ENCODE measurements around the gene PACS2. TPM values are rescaled to one million over a fixed set of nuclear protein-coding genes. Genes with fewer than 3 reads are reported as not detected.

The PACS2 gene
- total RNA-seq, 1 experiment from 2014 or later, result 57.7 TPM

DNA sequence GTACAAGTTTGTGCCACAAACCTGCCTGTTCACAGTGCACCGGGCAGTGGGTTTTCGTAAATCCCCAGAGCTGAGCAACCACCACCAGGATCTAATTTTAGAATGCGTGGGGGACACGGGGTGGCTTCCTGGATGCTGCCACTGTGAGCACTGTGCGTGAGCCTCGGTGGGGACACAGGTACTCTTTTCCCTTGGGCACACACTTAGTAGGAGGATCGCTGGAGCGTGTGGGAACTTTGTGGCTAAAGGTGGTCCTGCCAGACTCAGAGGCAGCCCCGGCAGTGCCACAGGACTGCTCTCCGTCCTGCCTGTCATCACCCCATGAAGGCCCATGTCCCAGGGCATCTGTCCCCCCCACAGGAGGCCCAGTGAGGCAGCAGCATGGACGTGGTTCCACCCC is 45.1 kb upstream of the PACS2 start:
- Mint-ChIP-seq H3K4me1 (ENCODE audit: insufficient read depth, unreplicated experiment) (no peaks in the 10 kb centered on the region), H3K9me3 (ENCODE audit: unreplicated experiment) (no peaks in the 10 kb centered on the region), H3K36me3 (ENCODE audit: insufficient read depth, unreplicated experiment) (peaks cover 38% of the 10 kb centered on the region), H3K4me3 (ENCODE audit: unreplicated experiment) (no peak overlapping the region), H3K27ac (ENCODE audit: low read depth, unreplicated experiment) (no peak overlapping the region), H3K27me3 (ENCODE audit: insufficient read depth, unreplicated experiment) (no peaks in the 10 kb centered on the region)
- CTCF ChIA-PET, result interaction anchor here (0.6 to 0.7 kb wide), 2 partner anchors 18 to 294 kb away, joined by 3 to 4 read pairs; no protein-coding TSS in a partner anchor
- POLR2A ChIA-PET, result no interaction called here
- no peak for DNase-seq (ENCODE audit: unreplicated experiment)
- BruUV-seq (replicated peaks), result no TSS peak
- TF ChIP-seq, protein P1, sequence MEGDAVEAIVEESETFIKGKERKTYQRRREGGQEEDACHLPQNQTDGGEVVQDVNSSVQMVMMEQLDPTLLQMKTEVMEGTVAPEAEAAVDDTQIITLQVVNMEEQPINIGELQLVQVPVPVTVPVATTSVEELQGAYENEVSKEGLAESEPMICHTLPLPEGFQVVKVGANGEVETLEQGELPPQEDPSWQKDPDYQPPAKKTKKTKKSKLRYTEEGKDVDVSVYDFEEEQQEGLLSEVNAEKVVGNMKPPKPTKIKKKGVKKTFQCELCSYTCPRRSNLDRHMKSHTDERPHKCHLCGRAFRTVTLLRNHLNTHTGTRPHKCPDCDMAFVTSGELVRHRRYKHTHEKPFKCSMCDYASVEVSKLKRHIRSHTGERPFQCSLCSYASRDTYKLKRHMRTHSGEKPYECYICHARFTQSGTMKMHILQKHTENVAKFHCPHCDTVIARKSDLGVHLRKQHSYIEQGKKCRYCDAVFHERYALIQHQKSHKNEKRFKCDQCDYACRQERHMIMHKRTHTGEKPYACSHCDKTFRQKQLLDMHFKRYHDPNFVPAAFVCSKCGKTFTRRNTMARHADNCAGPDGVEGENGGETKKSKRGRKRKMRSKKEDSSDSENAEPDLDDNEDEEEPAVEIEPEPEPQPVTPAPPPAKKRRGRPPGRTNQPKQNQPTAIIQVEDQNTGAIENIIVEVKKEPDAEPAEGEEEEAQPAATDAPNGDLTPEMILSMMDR (IDR thresholded peaks at IDR 0.05; ENCODE audit: unreplicated experiment), result no peak
- intact Hi-C loops (cut with micrococcal nuclease), result no loop called here

DNA sequence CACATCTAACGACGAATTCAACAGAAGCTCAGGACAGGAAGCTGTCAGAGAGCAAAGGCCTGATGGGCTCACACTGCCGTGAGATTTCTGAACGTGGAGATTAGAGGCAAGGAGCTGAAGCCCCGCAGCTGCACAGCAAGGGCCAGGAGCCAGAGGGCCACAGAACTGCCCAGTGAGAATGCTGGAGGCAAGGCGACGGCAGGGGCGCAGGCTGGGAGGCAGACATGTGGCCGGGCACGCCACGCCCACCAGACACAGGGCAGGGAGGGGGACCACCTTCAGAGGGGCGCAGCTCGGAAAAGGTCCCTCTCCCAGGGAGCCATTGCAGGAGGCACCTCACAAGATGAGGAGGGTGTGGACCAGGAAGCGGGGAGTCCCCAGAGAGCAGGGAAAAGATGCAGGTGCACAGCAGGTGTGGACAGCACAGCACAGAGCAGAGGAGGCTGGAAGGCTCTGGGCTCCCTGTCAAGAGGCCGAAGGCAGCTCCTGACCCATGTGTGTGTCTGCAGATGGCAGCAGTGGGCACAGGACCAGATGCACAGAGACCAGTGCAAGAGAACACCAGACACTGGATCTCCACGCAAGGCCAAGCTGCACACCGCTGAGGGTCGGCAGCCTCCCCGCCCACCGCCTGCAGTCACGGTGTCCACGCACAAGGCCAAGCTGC is 43.2 kb upstream of the PACS2 start:
- ChIA-PET CTCF (interaction anchor here (0.6 to 1.0 kb wide), 2 partner anchors 82 to 265 kb away, joined by 3 read pairs; no protein-coding TSS in a partner anchor), POLR2A (no interaction called here)
- H3K27me3 Mint-ChIP-seq (ENCODE audit: insufficient read depth, unreplicated experiment), result no peaks in the 10 kb centered on the region
- no peaks in the 10 kb centered on the region for H3K9me3 Mint-ChIP-seq (ENCODE audit: unreplicated experiment)
- H3K4me3 Mint-ChIP-seq (ENCODE audit: unreplicated experiment), result no peak overlapping the region
- H3K4me1 Mint-ChIP-seq (ENCODE audit: insufficient read depth, unreplicated experiment), result no peaks in the 10 kb centered on the region
- TF ChIP-seq, protein P1 (IDR thresholded peaks at IDR 0.05; ENCODE audit: unreplicated experiment), result no peak
- no peak overlapping the region for H3K27ac Mint-ChIP-seq (ENCODE audit: low read depth, unreplicated experiment)
- H3K36me3 Mint-ChIP-seq (ENCODE audit: insufficient read depth, unreplicated experiment), result peaks cover 20% of the 10 kb centered on the region
- no TSS peak for BruUV-seq (replicated peaks)
- no peak for DNase-seq (ENCODE audit: unreplicated experiment)
- intact Hi-C loops (cut with micrococcal nuclease), result no loop called here

DNA sequence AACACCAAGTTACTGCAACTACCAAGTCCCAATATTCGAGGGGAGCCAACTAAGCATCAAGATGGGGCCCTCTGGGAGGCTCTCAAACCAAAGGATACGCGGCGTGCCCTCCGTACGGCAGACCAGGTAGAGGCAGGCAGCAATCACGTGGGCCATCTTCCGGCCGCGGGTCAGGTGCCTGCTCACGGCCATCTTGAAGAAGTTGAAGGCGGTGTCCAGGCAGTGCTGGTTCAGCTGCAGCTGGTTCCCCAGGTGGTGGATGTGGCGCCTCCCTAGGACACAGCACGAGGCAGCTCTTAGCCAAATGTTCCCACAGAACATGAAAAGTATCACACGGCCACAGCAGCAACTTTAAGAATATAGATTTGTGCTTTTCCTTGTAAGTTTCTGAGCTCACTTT is 41.9 kb upstream of the PACS2 start:
- CTCF ChIA-PET, result interaction anchor here (0.7 kb wide), 1 partner anchor 515 kb away, joined by 3 read pairs; no protein-coding TSS in a partner anchor
- Mint-ChIP-seq H3K4me3 (ENCODE audit: unreplicated experiment) (no peak overlapping the region), H3K36me3 (ENCODE audit: insufficient read depth, unreplicated experiment) (peaks cover 9% of the 10 kb centered on the region), H3K27me3 (ENCODE audit: insufficient read depth, unreplicated experiment) (no peaks in the 10 kb centered on the region), H3K27ac (ENCODE audit: low read depth, unreplicated experiment) (no peak overlapping the region), H3K4me1 (ENCODE audit: insufficient read depth, unreplicated experiment) (no peaks in the 10 kb centered on the region), H3K9me3 (ENCODE audit: unreplicated experiment) (no peaks in the 10 kb centered on the region)
- no TSS peak for BruUV-seq (replicated peaks)
- TF ChIP-seq, protein P1 (IDR thresholded peaks at IDR 0.05; ENCODE audit: unreplicated experiment), result no peak
- DNase-seq (ENCODE audit: unreplicated experiment), result no peak
- POLR2A ChIA-PET, result no interaction called here
- intact Hi-C loops (cut with micrococcal nuclease), result no loop called here

DNA sequence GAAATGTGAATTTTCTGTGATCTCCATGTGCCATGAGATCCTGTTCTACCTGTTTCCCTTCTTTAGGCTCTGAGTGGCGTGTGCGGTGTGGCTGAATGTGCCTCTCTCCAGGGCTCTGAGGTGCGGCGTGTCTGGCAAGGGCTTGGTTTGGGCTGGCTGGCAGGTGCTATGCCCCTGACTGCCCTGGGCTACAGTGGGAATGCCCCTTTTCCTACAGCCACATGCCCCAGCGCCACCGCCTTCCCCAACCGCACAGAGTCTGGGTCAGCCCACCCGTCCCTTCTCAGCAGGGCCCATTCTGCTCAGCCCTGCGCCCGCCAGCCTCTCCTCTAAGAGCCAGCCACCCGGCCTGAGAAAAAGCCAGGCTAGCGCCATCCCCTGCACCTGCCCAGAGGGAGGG is 41.5 kb upstream of the PACS2 start:
- no peak for DNase-seq (ENCODE audit: unreplicated experiment)
- POLR2A ChIA-PET, result no interaction called here
- no peak overlapping the region for H3K4me3 Mint-ChIP-seq (ENCODE audit: unreplicated experiment)
- no peaks in the 10 kb centered on the region for H3K4me1 Mint-ChIP-seq (ENCODE audit: insufficient read depth, unreplicated experiment)
- no peaks in the 10 kb centered on the region for H3K9me3 Mint-ChIP-seq (ENCODE audit: unreplicated experiment)
- intact Hi-C loops (cut with micrococcal nuclease), result no loop called here
- CTCF ChIA-PET, result interaction anchor here (0.7 kb wide), 1 partner anchor 515 kb away, joined by 3 read pairs; no protein-coding TSS in a partner anchor
- TF ChIP-seq, protein P1 (IDR thresholded peaks at IDR 0.05; ENCODE audit: unreplicated experiment), result no peak
- no TSS peak for BruUV-seq (replicated peaks)
- H3K27me3 Mint-ChIP-seq (ENCODE audit: insufficient read depth, unreplicated experiment), result no peaks in the 10 kb centered on the region
- no peak overlapping the region for H3K27ac Mint-ChIP-seq (ENCODE audit: low read depth, unreplicated experiment)
- peaks cover 11% of the 10 kb centered on the region for H3K36me3 Mint-ChIP-seq (ENCODE audit: insufficient read depth, unreplicated experiment)
